ENCODE data around the gene SFMBT2.

DNA sequence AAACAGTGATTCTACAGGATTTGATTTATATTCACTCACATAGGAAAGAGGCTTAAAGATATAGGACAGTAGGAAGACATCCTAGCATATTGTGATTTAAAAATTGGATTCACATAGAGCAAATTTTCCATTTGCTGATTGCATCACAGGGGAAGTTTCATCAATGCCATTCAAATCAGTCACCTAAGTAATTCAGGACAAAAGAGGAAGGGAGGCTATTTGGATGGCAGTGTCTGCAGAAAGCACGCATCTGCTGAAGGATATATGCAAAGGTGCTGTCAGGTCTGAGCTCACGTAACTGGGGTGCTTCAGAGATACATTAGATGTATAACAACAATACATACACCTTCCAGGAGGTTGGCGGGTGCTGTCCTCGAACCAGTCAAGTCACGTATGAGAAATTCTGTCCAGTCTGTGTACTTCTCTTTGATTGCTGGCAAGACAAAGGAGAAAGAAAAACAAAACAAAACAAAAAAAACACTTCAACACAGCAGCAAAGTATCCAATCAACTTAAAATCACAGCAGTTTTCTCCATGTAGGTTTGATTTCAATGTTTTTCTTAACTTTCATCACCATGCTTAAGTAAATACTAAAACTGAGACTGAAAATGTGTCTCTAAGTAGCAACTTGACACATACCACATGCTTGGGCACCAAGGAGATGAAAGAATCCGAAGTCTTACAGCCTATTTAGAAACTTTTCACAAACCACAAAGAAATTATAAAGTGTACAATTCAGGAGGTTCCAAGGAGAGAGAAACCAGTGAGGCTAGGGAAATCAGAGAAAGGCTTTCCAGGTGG lies 125.1 kb downstream of the SFMBT2 start:
- TF ChIP-seq, protein P1, sequence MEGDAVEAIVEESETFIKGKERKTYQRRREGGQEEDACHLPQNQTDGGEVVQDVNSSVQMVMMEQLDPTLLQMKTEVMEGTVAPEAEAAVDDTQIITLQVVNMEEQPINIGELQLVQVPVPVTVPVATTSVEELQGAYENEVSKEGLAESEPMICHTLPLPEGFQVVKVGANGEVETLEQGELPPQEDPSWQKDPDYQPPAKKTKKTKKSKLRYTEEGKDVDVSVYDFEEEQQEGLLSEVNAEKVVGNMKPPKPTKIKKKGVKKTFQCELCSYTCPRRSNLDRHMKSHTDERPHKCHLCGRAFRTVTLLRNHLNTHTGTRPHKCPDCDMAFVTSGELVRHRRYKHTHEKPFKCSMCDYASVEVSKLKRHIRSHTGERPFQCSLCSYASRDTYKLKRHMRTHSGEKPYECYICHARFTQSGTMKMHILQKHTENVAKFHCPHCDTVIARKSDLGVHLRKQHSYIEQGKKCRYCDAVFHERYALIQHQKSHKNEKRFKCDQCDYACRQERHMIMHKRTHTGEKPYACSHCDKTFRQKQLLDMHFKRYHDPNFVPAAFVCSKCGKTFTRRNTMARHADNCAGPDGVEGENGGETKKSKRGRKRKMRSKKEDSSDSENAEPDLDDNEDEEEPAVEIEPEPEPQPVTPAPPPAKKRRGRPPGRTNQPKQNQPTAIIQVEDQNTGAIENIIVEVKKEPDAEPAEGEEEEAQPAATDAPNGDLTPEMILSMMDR (IDR thresholded peaks at IDR 0.05), result no peak
- no peak for TF ChIP-seq ZFX (IDR thresholded peaks at IDR 0.05; ENCODE audit: borderline replicate concordance)
